HG03460 (cell line): ENCODE measurements around the gene ANGPTL2.

Experiments
- ATAC-seq: cut with Tn5 transposase; IDR thresholded peaks from one replicate; pipeline ENCODE4 v1.9.1; 2021; ENCODE audit not compliant: unreplicated experiment

ANGPTL2 gene

DNA sequence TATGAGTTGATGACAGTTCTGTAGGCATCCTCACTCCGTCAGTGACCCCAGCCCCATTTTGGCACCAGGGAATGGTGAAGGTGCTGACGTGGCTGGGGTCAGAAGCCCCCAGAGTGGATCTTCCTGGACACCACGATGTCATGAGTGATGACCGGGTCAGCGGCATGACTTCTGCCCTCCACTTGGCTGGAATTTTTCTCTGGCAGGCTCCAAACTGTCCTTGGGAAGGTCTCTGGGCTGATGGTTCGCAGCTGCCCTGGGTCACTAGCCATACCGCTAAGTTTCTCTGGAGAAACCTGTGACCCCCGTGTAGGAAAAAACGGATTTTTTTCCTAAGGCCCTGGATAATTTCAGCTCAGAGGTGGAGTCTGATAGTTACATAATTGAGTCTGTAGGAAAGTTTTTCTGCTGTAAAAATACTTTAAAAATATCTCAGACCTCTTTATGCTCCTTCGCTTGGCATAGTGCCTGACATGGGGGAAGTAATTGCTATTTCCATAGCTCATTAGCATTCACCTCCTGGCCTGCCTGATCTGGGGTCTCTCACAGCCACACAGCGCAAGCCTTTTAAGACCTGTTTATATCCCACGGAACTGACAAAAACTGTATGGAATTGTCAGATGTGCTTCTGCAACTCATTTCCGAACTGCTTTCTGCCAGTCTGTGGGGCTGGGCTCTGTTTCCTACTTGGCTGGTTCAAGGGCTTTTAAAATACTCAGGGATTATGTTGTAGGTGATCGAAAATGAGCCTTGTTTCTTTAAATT is 69.2 kb downstream of the ANGPTL2 start:
- ATAC-seq = no peak

DNA sequence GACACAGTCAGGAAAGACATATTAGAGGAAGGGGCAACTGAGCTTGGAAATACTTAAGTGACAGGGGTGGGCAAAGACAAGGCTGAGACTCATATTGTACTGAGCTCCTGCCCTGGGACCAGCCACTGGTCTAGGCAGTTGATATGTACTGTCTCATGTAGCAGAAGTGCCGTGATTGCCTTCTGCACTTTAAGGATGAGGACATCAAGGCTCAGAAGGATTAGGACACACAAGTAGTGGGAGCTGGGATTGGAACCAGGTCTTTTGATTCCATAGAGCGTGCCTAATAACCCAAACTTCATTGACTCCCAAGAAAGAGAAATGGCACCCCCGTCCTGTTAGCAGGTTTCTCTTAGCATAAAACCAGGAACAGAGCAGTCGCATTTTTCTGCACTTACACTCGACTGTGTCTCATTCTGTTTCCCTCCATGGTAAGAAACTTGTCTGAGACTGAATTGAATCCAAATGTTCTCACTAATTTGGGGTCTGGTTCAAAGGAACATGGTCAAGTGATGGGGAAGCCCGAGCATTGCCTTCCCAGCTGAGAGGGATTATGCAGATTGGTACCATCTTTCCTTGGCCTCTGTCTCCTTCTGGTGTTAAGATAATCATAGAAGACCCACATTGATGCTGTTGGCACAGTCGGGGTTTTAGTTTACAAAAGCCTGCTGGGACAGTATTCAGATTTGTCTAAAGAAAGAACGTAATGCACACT is 70.4 kb downstream of the ANGPTL2 start:
- ATAC-seq = no peak

DNA sequence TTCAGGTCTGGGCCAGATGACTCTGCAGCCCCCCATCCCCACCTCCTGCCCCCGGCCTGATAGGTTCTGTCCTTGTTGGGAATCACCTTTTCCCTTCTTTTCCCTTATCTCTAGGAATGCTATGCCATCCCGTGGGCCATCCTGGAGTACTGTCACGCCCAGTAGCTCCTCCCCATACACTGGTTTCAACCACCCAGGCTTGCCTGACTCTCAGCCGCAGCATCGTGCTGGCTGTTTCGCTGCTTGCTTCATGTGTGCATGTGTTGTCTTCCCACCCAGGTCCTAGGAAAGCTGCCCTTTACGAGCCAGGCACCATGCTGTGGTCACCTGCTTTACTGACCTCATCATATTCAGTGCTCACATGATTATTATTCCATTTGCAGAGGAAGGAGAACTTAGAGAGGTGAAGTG is 71.8 kb downstream of the ANGPTL2 start:
- no peak for ATAC-seq

DNA sequence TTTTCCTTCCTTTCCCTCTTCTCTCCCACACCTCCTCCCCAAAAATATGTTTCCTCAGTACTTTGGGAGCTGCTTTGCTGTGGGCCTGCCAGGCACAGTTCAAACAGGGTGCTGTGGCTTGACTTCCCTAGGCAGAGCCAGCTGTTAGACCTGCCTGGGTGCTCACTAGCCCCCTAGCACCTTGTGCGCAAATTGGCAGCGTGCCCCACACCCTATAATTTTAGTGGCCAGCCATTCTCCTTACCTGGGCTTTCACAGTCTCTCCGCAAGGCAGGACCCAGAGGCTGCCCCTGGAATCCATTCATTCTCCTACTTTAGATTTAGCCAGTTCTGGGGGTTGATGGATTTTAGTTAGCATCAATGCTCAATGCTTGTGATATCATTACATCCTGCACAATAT is 72.3 kb downstream of the ANGPTL2 start:
- no peak for ATAC-seq

DNA sequence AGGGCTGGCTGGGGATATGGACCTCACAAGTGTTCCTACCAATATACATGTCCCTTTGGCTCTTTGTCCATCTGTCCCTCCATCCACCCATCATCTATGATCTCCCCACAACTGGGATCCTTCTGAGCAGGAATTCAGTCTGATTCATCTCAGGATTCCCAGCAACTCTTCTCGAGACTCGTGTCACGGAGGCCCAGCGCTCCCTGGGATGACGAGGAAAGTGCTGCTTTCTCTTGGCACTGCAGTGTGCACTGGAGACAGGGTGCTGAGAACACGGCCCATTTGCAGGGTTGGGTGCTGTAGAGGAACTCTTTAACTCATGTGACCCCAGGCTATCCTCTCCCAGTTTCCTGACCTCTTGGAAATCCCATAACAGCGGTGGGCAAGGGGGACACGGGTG is 72.9 kb downstream of the ANGPTL2 start:
- no peak for ATAC-seq

DNA sequence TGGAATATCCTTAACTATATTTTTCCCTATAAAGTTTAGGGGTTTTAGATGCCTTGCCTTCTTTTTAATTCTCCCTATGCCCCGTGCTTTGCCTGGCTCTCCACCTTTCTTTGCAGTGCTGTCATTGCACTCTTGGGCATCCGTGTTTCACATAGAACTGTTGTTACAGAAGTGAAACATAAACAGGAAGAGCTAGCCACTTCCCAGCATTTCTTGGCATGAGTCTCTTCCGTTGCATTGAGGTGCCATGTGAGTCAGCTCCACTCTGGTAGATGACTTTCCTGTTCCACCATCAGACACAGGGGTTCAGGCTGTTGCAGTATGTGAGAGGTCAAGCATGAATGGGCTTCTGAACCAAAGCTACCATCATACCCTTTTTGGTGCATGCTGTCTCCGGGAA is 73.4 kb downstream of the ANGPTL2 start:
- ATAC-seq = peak; percentile 52

DNA sequence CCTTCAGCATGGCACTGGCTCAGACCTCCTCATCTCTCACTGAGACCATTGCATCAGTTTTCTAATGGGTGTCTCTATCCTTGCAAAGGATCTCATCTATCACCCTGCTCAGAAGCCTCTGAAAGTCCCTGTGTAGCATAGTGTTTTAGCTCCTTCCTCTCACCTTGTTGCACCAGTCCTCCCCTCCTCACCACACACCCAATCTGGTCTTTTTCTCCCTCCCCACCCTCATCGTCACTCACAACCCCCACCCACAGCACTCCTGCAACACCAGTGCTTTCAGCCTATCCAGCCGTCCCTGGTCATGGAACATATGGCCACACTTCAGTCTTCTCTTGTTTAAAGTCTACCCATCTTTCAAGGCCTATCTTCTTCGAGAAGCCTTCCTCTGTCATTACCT is 74.5 kb downstream of the ANGPTL2 start:
- no peak for ATAC-seq

DNA sequence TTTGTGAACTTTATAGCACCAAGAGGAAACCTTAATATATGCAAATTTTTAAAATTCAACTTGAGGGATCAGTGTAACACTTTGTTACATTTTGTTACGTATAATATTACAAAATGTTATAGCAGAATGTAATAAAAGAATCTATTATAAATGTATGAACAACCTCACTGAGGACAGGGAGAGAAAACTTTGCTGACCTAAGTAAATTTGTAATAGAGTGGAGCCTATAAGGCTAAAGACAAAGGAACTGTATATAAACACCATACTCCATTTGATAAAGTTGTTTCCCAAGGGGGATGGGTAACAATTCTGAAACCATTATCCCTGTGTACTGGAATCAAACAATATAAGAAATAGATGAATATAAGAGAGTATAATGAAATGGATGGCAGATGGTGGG is 77.3 kb downstream of the ANGPTL2 start:
- no peak for ATAC-seq

DNA sequence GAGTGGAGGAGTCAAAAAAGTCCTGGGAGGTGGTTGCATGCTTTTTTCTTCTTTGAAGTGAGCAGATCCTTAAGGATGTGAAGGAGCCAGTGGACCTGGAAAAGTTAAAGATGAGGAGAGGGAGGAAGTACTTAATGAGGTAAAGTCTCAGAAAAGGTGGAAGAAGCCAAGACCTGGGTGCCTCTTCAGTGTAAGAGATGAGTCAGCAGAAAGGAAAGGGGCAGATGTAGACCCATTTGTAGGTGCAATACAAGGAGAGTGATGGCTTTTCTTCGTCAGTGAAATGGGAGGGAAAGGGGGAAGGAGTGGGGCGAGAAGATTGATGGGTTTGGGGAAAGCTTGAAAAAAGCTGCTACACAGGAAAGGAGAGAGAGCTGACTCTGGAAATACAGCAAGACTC is 82.9 kb downstream of the ANGPTL2 start:
- no peak for ATAC-seq

DNA sequence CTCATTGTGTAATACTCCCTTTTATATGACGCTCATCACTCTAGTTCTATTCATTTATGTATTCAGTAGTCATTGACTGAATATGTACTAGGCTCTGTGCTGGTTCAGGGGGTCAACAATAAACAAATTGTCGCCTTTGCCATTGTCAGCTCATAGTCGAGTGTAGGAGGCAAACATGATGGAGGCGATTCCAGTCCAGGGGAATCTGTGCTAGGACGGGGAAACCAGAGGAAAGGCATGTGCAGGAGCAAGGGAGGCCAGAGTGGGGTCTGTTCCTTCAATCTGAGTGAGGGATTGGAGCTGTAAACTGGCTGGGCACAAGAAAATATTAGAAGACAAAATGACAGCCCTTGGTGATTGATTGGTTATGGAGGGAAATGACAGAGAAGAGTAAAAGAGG is 83.9 kb downstream of the ANGPTL2 start:
- no peak for ATAC-seq
